Measurements from ENCODE around the gene NCK1.
"Not testable (repeated sequence)": the region's sequence is repeated elsewhere in the genome, so short reads cannot be mapped to it uniquely, and the experiment has no call there.

The NCK1 gene

DNA sequence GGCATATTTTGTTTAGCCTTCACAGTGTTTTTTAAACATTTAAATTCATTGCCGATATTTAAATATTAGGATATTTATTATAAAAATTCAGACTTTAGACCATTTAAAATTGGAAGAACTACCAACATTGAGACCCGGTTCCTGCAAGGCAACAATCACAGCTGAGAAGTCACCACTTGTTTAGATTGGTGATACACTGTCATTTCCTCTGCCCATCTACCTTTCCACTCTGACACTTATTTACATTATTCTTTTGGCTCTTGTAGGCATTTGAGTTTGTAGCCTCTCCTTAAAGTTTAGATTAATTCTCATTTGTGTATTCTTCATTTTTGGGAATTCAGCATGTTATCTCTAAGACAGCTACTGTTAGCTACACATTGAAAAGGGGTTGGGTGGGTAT is 85.5 kb downstream of the NCK1 start:
- DNase-seq (ENCODE audit: low spot score) = no peak

DNA sequence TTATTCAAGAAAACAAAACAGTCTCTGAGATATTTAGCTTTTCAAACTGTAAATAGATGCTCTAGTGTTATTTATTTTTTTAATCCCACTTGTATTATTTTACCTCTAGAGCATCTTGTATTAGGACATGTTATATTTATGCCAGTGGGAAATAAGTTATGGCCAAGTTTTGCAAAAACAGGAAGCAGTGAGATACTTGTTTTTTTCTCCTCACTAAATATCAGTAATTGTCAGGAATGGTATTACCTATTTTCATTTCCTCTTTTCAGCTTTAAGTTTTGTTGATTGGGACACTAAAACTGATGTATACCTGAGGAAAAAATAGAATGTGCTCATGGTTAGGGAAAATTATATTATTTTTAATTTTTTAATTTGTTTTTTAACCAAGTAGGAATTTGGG is 87.1 kb downstream of the NCK1 start:
- no peak for DNase-seq (ENCODE audit: low spot score)

DNA sequence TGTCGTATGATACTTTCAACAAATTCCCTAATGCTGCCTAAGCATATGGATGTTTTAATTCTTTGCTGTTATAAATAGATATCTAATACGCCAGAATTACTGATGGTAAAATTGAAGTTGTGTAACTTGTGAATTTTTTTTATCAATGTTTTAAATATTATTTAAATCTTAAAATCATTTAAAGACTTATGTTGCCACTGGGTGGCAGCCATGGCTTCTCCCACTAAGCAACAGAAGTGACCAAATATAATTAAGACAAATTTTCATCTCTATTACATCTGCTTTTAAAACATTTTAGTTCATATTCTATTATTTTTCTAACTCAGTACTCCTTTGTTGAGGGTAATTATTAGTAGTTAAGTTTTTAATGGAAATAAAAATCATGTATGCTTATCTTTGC is 87.7 kb downstream of the NCK1 start:
- no peak for DNase-seq (ENCODE audit: low spot score)

DNA sequence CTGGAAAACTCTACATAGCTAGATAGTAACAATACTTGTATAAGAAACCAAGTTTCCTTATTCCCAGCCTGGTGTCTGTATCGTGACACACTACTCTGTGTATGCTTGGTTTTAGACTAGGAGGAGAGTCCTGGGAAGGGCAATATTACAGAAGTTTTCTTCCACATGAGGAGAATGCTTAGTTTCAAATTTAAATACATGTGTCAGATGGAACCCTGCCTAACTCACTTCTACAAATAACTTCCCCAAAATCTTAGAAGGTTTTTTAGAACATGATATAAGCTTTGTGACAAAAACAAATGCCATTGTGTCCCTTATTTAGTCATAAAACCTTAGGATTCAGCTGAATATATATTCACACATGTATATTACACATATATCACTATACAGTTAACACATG is 88.6 kb downstream of the NCK1 start:
- DNase-seq (ENCODE audit: low spot score) = no peak

DNA sequence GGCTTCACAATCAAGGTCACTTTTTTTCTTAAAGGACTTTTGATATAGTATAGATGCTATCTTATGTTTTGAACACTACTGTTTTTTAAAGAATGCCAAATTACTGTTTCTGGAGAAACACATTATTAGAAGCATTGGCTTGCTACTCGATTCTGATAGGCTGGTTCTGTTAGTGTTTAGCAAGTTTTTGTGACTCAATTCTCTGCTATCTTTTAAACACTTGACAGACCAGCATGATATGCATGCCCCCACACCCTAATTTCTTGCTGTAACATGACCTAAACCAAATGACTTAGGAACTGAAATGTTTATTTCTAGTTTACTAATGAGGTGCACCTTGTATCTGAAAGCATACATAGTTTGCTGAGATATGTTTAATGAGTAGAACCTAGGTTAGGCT is 90.3 kb downstream of the NCK1 start:
- DNase-seq (ENCODE audit: low spot score) = no peak

DNA sequence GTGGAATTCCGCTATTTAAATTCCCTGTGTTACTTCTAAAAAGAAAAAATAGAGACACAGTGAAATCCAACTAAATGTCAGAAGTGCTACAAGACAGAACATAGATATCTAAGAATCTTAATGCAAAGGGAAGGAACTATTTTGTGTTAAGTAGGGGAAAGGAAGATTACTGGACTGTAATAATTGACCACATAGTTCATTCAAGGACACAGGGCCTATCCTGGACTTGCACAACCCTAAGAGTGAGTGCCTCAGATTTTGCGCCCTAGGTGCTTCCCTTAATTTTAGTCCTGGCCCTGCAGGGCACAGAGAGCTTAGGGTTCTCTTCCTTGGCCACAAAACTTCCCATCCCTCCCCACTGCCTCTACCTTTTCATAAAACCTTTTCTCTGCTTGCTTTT is 92.2 kb downstream of the NCK1 start:
- DNase-seq (ENCODE audit: low spot score) = no peak

DNA sequence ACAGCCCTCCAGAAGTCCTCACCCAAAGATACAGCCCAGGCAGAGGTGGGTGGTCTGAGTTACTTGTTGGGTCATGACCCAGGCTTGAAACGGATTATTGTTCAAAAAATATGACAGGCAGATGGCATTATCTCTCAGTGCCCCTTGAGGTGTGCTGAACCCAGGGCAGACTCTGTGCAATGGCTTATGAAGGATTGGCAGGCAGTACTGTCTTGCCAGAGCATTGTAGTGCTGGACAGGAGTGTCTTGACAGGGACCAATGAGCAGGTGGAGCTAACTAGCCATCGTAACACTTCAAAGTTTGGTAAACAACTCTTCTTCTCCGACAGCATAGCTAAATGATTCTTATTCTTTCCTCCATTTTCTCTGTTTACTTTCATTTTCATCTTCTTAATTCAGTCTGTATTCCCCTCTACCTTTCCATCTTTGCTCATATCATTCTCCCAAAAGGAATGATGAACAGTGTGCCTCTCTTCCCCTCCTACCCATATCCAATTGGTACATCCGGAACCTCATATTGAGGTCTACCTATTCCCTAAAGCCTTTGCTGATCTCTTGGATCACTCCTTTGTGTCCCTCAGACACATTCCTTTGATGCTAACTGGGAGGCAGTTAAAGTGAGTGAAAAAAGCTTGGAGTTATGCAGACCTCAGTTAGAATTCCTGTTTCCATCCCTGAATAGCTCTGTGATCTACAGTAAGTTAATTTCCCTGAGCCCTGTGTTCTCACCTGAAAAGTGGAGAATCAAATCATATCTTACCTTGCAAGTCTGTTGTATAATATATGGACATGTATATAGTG is 93.2 kb downstream of the NCK1 start:
- DNase-seq (ENCODE audit: low spot score) = no peak

DNA sequence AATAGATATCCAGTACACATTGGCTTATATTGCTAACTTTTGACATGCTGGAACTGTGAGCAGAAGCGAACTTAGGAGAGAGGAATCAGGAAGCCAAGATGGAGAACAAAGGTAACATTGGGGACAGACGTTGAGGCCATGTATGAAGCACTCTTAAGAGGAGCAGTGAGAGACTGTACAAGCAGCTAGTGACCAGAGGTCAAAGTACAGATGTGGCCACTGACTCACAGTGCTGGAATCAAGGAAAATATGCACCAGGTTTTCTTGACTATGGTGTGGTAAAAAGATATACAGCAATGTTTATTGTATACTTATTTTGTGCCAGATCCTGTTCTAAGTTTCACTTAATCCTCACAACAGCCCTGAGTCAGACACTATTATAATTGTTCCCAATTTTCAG is 93.8 kb downstream of the NCK1 start:
- DNase-seq (ENCODE audit: low spot score) = no peak

DNA sequence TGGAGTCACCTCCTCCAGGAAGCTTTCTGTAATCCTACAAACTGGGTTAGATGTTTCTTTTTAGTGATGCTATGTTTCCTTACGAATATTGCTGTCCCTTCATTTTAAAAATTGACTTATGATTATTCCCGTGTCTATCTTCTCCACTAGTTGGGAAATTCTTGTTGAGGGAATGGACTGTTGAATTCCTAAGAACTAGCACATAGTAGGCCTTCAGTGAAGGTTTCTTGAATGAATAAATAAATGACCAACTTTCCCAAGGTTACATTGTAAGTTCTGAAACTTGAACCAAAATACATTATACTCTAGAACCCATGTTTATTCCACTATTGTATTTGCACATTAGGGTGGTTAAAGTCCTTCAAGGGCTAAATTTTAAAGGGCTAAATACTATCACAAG is 95.0 kb downstream of the NCK1 start:
- no peak for DNase-seq (ENCODE audit: low spot score)

DNA sequence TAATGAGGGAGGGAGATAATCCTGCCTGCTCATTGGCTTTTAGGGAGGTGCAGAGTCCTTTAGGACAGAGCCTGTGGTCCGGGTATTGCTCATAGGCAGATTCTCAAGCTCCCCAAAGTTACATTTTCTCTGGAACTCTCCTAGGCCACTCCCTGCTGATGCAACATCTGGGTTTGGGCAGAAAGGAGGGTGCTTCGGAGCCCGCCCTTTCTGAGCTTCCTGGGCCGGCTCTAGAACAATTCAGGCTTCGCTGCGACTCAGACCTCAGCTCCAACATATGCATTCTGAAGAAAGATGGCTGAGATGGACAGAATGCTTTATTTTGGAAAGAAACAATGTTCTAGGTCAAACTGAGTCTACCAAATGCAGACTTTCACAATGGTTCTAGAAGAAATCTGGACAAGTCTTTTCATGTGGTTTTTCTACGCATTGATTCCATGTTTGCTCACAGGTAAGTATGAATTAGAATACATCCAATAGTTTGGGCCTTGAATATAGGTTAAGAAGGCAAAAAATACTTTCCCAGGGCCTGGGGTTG is 95.8 kb downstream of the NCK1 start, which contains the start of gene IL20RB:
TSS of gene IL20RB (plus strand) at position 233 of the 538 bp plus-strand sequence. CDS start at position 364, 131 bp downstream.
- no peak for DNase-seq (ENCODE audit: low spot score)

DNA sequence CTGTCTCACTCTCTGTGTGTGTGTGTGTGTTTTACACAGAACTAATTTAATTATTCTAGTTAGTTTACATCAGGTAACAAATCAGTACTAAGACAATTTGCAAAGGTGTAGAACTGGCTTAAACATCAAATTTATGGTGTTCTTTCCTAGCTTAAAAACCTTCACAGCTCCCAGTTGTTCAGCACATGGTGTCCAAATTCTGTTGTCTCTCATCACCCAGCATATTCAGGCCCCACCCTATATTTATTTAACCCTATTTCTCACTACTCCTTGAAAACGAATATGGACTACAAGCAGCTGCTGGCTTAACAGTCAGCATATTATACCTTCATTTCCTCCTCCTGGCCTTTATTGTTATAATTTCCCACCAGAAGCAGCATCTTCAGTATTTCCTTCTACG is 96.9 kb downstream of the NCK1 start:
- DNase-seq (ENCODE audit: low spot score) = no peak

DNA sequence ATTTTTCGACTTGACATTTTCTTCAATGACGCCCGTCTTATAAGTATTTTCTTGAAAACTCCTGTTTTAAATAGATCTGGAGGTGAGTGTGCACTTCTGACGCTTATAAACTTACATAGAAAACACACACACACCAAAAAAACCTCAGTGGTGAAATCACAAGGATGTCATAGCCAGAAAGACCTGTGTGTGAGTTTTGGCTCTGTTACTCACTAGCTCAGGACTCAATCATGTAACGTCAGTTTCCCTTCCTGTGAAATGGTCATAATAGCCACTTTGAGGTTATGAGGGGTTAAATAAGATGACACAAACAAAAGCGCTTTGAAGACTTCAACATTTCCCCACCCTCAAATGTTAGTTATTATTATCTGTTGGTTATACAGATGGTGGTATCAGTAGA is 97.6 kb downstream of the NCK1 start:
- no peak for DNase-seq (ENCODE audit: low spot score)

DNA sequence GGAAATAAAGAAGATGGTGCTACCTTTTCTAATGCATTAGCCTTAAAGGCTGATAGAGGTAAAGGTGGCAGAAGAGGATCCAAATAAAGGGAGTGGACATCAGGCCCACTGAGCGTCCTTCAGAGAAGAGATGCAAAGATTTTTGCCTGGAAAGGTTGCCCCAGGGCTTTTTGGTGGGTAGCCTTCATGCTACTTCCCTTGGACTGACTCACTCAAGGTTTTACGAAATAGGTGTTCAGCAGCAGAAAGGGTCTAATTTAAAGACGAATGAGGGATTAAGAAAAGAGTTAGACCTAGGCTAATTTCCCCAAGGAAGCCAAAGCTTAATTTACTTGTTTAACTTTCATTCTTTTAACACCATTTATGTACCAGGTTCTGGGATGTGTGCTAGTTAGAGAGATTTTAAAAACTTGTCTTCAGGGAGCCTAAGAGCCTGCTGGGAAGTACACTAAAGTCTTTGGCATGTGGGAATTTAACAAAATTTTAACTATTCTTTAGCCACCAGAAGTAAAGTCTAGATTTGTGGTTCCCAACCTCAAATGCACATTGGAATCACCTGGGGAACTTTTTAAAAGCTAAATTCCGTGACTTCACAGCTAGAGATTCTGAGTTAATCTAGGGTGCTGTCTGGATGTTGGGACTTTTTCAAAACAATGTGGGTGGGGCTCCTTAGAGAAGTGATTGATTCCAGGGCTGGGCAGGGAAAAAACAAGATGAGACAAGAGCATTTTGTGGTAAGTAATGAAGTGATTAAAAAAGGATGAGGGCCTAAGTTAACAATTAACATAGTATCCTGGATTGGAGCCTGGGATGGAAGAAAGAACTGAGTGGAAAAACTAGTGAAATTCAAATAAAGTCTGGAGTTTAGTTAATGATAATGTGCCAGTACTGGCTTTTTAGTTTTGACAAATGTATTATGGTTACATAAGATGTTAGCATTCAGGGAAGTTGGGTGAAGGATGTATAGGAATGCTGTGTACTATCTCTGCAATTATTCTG is 99.1 kb downstream of the NCK1 start:
- no peak for DNase-seq (ENCODE audit: low spot score)

DNA sequence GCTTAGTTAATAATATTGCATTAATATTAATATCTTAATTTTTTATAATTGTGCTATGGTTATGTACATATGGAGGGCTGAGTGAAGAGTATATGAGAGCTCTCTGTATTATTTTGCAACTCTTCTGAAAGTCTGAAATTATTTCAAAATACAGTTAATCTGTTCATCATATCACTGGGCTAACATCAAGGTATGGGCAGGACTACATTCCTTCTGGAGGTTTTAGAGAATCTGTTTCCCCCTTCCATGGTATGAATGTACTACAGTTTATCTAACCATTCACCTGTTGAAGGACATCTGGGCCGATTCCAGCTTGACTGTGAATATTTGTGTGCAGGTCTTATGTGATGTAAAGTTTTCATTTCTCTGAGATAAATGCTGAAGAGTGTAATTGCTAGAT is 100.9 kb downstream of the NCK1 start:
- DNase-seq (ENCODE audit: low spot score) = no peak

DNA sequence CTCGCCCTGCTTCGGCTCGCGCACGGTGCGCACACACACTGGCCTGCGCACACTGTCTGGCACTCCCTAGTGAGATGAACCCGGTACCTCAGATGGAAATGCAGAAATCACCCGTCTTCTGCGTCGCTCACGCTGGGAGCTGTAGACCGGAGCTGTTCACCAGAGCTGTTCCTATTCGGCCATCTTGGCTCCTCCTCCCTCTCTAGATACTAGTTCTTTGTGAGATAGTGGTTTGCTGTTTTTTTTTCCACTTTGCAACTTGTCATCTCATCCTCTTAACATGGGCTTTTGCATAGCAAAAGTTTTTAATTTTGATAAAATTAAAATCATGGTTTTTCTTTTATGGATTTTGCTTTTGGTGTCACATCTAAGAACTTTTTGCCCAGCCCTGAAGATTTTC is 107.5 kb downstream of the NCK1 start:
- DNase-seq (ENCODE audit: low spot score) = not testable (repeated sequence)

DNA sequence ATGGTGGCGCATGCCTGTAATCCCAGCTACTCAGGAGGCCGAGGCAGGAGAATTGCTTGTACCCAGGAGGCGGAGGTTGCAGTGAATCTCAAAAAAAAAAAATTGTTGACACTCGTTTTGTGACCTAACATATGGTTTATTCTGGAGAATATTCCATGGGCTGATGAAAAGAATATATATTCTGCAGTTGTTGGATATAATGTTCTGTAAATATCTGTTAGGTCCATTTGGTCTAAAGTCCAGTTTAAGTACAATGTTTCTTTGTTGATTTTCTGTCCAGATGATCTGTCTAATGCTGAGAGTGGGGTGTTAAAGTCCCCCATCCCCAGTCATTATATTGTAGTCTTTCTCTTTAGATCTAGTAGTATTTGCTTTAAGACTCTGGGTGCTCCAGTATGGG is 111.3 kb downstream of the NCK1 start:
- DNase-seq (ENCODE audit: low spot score) = no peak

DNA sequence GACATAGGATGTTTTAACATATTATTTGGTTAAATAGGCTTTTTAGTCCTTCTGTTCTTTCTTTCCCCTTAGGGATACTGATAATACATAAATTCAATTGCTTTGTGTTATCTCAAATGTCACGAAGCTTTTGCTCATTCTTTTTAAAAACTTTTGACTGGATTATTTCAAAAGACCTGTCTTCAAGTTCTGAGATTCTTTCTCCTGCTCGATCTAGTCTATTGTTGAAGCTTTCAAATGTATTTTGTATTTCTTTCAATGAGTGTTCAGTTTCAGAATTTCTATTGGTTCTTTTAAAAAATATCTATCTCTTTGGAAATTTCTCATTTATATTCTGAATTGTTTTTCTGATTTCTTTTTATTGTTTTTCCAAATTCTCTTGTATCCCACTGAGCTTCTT is 112.7 kb downstream of the NCK1 start:
- no peak for DNase-seq (ENCODE audit: low spot score)

DNA sequence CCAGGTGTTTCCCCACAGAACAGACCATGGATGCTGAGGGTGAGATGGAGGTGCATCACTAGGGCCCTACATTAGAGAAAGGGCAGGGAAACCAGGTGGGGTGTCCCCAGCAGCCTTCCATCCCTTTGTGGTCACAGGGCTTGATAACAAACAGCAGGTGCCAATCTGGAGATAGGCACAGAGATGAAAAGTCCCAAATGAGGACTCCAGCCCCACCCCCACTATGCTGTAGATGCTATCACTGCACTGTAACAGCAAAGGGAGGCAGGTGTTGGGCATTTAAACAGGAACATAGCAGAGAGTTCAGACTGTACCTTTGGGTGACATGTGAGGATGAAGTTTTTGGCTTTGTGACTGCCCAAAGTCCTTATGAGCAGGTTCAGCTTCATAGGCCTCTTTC is 117.2 kb downstream of the NCK1 start:
- DNase-seq (ENCODE audit: low spot score) = no peak

DNA sequence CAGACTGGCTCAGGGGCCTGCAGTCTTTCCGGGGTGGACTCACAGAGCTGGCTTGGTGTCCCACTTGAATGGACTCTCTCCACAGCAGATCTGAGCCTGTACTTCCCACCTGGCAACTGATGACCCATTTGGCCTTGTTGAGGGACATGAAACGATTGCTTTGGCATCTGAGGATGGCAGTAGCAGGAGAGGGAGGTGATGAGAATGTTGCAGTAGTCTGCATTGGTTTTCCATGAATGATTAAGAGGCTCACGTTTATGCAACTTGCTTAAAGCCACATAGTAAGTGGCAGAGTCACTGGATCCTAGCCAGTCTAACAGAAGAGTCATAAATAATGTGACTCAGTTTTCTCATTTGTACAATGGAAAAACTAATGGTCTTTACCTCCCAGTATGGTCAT is 117.7 kb downstream of the NCK1 start:
- no peak for DNase-seq (ENCODE audit: low spot score)

DNA sequence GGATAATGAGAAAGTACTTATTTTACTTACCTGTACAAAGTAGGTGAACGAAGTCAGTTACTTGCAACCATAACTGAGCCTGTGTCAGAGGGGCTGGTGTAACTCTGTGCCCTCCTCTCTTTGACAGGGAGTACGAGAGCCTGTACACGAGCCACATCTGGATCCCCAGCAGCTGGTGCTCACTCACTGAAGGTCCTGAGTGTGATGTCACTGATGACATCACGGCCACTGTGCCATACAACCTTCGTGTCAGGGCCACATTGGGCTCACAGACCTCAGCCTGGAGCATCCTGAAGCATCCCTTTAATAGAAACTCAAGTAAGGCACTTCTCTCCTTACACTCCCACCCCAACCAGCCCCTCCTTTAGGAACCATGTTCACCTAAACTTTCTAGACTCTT is 120.0 kb downstream of the NCK1 start:
- no peak for DNase-seq (ENCODE audit: low spot score)

DNA sequence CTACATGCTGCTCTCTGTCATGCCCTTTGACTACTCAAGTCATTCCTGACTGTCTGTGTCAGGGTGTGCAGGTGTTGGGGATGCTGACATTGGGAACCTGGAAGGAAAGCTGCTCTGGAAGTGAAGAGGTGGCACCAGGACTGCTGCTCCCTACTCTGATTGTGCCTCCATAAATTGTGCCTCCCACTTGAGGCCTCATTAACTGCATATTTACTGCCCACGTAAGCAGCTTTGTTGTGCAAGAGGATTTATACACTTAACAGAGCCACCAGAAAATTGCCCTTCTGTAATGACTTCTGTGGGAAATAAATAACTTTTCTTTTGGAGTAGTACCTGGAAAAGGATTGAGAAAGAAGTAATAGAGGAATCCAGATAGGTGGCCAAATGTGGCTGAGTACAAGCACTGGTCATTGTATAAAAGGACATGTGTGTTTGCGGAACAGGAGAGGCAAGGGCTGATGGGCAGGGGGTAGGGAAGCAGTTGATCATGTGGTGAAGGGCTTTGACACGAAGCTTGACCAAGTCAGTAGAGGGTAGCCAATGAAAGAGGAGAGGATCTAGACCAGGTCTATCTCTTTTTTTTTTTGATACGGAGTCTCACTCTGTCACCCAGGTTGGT is 120.6 kb downstream of the NCK1 start:
- DNase-seq (ENCODE audit: low spot score) = no peak

DNA sequence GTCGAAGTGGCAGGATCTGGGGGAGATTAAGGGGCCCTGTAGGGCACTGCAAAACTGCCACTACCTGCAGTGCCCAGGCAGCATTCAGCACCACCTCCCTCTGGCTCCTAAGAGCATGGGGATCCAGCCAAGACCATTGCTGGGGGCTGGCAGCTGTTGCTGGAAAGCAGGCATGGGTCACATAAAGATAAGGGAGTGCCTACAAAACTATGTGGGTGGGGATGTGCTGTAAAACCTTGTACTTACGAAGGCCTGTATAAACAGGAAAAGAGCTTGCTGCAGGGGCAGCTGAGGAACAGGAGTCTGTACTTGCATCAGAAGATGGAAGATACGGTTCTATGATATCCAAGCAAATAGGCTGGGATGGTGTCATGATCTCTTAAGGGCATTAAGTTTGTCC is 122.8 kb downstream of the NCK1 start:
- no peak for DNase-seq (ENCODE audit: low spot score)

All from CD4-positive, alpha-beta T cell treated with Interleukin-6 at 100 ng/mL for 8 hours (primary cell).